ACHN (cell line): ENCODE results near the gene MDC1.
"Not testable (repeated sequence)": the region's sequence is repeated elsewhere in the genome, so short reads cannot be mapped to it uniquely, and the experiment has no call there.

Experiments used
- DNase-seq: peaks from one replicate; pipeline ENCODE4 v3.0.0-alpha.2; 2015
- in situ Hi-C: cut with HindIII; loops from 2 replicates; pipeline ENCODE4 v1.10.0; 2017; ENCODE audit warnings: low sequenced_read_pairs, low pct_ligation_motif_present, low pct_unique_long_range_greater_than_20kb

MDC1 gene

DNA sequence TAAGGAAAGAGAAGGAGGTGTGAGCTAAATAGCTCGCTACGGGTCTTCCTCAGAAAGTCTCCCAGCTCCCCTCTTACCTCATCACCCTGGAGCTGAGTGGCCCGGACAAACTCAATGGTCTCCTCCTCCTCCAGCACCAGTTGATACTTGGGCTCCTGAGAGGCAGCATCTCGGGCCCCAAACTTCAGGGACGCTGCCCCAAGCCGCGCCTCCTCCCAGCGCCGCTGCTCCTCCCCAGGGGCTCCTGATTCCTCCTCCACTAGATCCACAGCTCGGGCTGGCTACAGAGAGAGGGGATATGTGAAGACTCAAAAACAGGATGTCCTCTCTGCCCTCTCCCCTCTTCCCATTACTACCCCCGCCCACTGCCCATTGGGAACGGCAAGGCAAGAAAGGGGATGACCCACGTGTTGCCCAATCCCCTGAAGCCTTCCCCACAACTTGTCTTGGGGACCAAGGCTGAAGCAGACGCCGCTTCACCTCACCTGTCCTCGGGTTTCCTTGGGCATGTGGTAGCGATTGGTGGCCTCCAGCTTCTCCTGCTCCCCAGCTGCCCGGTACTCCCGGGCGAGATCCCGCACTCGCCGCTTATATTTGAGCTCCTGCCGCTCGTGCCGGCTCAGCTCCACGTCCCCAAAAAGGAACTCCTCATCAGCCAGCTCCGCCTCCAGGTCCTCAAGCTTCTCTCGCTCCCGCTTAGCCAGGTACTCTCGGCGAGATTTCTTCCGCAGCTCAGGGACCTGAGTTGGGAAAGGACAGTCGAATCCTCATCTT lies 51.9 kb downstream of the MDC1 start:
- in situ Hi-C loops, result no loop called here
- DNase-seq, result no peak

GRCh38 chr6:30657922-30658321 lies 59.2 kb downstream of the MDC1 start:
- DNase-seq, in situ Hi-C loops: not testable (repeated sequence)

GRCh38 chr6:30657454-30657853 lies 59.6 kb downstream of the MDC1 start:
- in situ Hi-C loops, result no loop called here

GRCh38 chr6:30656513-30656912 lies 60.6 kb downstream of the MDC1 start:
- DNase-seq, result no peak
- in situ Hi-C loops, result no loop called here

More at GRCh38 chr6:30657454-30657853, 59.6 kb downstream of the MDC1 start:
- DNase-seq, result no peak

- no peak for DNase-seq
- in situ Hi-C loops, result no loop called here
Measured at GRCh38 chr6:30655743-30656094, 61.4 kb downstream of the MDC1 start.

DNA sequence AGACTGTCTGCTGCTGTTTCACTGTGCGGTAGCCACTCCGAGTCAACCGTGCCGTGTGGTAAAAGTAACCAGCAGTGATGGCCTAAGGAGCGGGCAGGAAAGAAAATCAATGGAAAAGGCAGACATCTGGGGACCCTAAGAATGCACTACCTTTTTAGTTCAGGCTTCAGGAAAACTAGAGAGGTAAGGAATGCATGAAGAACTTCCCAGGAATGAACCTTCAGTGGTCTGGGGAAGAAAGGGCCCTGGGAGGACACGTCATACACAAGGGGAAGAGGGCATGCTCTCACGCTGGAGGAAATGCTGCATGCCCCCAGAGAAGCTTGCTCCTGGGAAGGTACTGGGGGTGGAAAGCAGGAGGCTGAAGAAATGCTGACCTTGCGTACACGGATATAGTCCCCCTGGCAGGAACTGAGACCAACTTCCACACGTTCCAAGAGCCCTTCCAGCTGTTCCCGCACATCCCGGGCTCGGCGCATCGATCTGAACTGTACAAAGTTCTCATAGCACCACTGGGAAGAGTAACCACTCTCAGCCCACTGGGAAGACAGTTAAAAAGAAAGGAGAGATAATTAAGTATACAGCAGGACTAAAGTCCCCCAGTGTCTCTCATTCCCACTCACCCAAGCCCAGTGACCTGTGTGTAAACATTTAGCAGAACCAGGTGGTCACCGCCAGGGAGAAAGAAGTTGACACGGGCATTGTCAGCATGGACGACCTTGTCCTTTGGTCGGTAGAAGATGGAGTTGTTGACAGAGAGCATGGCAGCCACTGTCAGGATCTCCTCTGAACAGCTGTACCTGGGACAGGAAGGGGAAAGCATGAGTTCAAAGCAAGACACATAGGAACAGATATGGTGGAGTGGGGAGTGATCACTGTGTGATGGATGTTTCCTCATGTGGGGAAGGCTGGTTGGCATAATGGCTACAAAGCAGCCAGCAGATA lies 62.0 kb downstream of the MDC1 start:
- in situ Hi-C loops, result no loop called here
- no peak for DNase-seq

DNA sequence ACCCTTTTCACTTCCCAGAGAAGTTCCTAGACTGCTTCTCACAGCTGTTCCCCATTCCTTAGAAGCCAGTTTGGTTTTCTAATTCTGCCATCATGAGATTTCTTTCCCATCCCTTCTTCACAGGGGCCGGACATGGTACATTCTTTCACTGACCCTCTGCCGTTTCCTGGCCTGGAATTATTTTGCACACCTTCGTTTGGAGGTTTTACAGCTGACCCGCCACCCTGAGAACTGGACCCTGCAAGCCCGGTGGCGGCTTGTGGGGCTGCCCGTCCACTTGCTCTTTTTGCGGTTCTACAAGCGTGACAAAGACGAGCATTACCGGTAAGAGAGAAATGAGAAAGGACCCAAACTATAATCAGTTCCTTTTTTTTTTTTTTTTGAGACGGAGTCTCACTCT lies 65.9 kb downstream of the MDC1 start:
- DNase-seq, result no peak
- in situ Hi-C loops, result no loop called here
